Endothelial cell of umbilical vein (primary cell): ENCODE data around the gene PERCC1.

Experiments used
- CTCF ChIP-seq, 2 donors: IDR thresholded peaks; 1 replicate in 1 of 2; 2 replicates in 1 of 2; pipeline ENCODE4 v1.5.1; 2011; ENCODE audit warnings: low read length in 2 of 2, mild to moderate bottlenecking in 2 of 2, moderate library complexity in 2 of 2, control low read depth in 1 of 2, inconsistent platforms in 1 of 2, low read depth in 1 of 2; ENCODE audit not compliant: insufficient read depth in 1 of 2; ENCODE audit errors: extremely low read depth in 1 of 2
- EZH2 ChIP-seq: IDR thresholded peaks from 2 replicates; pipeline ENCODE4 v1.6.1; 2012; ENCODE audit warnings: borderline replicate concordance, low read depth, mild to moderate bottlenecking, moderate library complexity, low read length, inconsistent platforms; ENCODE audit not compliant: severe bottlenecking
- GATA2 ChIP-seq: IDR thresholded peaks from 2 replicates; pipeline ENCODE4 v1.7.0; 2011; ENCODE audit warnings: low read depth, mild to moderate bottlenecking, moderate library complexity, mixed read lengths, low read length; ENCODE audit not compliant: insufficient read length, insufficient read depth
- JUN ChIP-seq: IDR thresholded peaks from 2 replicates; pipeline ENCODE4 v1.6.1; 2011; ENCODE audit warnings: borderline replicate concordance, low read depth; ENCODE audit not compliant: insufficient read length, insufficient read depth
- MYC ChIP-seq: IDR thresholded peaks from one replicate; pipeline ENCODE4 v1.6.1; 2011; ENCODE audit warnings: mild to moderate bottlenecking, low read depth, low read length
- POLR2A ChIP-seq: IDR thresholded peaks from 2 replicates; pipeline ENCODE4 v1.6.1; 2012; ENCODE audit warnings: low read depth, mild to moderate bottlenecking, control low read depth, low read length
- POLR2AphosphoS5 ChIP-seq: IDR thresholded peaks from 2 replicates; pipeline ENCODE4 v1.6.1; 2012; ENCODE audit warnings: low read depth, mild to moderate bottlenecking, control low read depth, low read length, moderate library complexity; ENCODE audit not compliant: insufficient read depth

- TF ChIP-seq CTCF (IDR thresholded peaks at IDR 0.05; ENCODE audit: extremely low read depth in 1 of 2, insufficient read depth in 1 of 2, low read depth in 1 of 2, low read length in 2 of 2) (no peak), POLR2AphosphoS5 (no peak), POLR2A (no peak), EZH2 (no peak), JUN (no peak), MYC (no peak), GATA2 (no peak)
Measured at GRCh38 chr16:1432388-1433262, 1.7 kb downstream of the PERCC1 start.
